Articular chondrocyte of knee joint (primary cell): ENCODE measurements around the gene DNAJC13. TPM values are rescaled to one million over a fixed set of nuclear protein-coding genes. Genes with fewer than 3 reads are reported as not detected.

Source experiments
- total RNA-seq: library from RNA; depleted of rRNA; stranded (reverse); fragments of >200 nt; gene quantifications from 2 replicates; pipeline ENCODE4 v1.2.3, GENCODE V29; 2012

The DNAJC13 gene, protein sequence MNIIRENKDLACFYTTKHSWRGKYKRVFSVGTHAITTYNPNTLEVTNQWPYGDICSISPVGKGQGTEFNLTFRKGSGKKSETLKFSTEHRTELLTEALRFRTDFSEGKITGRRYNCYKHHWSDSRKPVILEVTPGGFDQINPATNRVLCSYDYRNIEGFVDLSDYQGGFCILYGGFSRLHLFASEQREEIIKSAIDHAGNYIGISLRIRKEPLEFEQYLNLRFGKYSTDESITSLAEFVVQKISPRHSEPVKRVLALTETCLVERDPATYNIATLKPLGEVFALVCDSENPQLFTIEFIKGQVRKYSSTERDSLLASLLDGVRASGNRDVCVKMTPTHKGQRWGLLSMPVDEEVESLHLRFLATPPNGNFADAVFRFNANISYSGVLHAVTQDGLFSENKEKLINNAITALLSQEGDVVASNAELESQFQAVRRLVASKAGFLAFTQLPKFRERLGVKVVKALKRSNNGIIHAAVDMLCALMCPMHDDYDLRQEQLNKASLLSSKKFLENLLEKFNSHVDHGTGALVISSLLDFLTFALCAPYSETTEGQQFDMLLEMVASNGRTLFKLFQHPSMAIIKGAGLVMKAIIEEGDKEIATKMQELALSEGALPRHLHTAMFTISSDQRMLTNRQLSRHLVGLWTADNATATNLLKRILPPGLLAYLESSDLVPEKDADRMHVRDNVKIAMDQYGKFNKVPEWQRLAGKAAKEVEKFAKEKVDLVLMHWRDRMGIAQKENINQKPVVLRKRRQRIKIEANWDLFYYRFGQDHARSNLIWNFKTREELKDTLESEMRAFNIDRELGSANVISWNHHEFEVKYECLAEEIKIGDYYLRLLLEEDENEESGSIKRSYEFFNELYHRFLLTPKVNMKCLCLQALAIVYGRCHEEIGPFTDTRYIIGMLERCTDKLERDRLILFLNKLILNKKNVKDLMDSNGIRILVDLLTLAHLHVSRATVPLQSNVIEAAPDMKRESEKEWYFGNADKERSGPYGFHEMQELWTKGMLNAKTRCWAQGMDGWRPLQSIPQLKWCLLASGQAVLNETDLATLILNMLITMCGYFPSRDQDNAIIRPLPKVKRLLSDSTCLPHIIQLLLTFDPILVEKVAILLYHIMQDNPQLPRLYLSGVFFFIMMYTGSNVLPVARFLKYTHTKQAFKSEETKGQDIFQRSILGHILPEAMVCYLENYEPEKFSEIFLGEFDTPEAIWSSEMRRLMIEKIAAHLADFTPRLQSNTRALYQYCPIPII (N-terminal part only)
- total RNA-seq: 96.3 and 103 TPM in 2 replicates

DNA sequence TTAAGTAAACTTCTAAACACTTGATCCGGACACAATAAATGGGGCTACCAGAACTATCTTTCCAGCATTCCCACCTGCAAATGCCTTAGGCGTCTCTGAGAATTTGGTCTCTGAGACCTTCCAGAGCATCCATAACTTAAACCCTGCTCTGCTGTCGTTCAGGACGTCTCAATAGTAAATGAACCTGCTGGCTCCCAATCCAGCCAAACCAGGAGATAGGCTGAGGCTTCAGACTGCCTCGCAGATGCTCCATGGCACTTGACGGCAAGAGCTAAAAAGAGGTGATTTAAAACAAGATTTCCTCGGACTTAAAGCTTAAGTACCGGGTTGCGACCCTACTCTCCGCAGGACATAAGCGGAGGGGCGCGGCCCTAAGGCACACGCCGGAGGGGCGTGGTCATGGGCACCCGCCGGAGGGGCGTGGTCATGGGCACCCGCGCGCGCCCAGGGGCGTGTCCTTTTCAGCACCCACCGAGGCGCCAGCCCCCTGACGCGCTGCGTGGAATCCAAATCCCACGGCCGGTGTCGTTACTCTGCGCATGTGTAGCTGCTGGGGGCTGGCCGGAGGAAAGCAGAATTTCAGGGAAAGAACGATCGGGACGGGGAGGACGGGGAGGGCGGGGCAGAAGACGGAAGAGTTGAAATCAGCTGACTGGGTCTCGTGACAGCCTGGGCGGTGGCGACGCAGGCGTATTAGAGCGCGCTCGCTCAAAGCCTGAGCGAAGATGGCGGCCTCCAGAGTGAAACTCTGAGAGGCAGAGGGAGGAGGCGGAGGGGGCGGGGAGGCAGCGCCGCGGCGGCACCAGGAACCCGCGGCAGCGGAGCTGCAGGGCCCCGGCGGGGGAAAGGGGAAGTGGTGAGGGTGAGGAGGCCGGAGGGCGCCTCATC lies at the start of gene DNAJC13:
TSS of gene DNAJC13 (plus strand) at position 696 of the 888 bp plus-strand sequence. CDS start 17,049 bp downstream, outside the sequence.

Other genes with a start within 250 kb of the DNAJC13 start
- not detected in 2 replicates for gene ACP3, start 100.1 kb upstream of the DNAJC13 start, total RNA-seq
- gene ACKR4, start 179.8 kb downstream of the DNAJC13 start, total RNA-seq: 3.7 and 5.3 TPM in 2 replicates
- 31.0 and 50.5 TPM in 2 replicates for gene ACAD11, start 242.3 kb downstream of the DNAJC13 start, total RNA-seq
- gene UBA5, start 242.8 kb downstream of the DNAJC13 start, total RNA-seq: 39.9 and 42.9 TPM in 2 replicates